Suprapubic skin (tissue), 4 donors: Measurements from ENCODE around the gene DOK6. TPM values are rescaled to one million over a fixed set of nuclear protein-coding genes. Genes with fewer than 3 reads are reported as not detected.

Source experiments
- DNase-seq, 2 donors: peaks; one replicate each; pipeline ENCODE4 v3.0.0-alpha.2; 2019; ENCODE audit warnings: low spot score in 2 of 2
- H3K27ac ChIP-seq: fragments of 200-600 bp; sonication (generic); one replicate; pipeline ENCODE4 v1.5.1; 2019
- H3K27me3 ChIP-seq: fragments of 200-600 bp; sonication (generic); one replicate; pipeline ENCODE4 v1.5.1; 2019
- H3K36me3 ChIP-seq: fragments of 200-600 bp; sonication (generic); one replicate; pipeline ENCODE4 v1.5.1; 2019
- H3K4me1 ChIP-seq: fragments of 200-600 bp; sonication (generic); one replicate; pipeline ENCODE4 v1.5.1; 2019
- H3K4me3 ChIP-seq: fragments of 200-600 bp; sonication (generic); one replicate; pipeline ENCODE4 v1.5.1; 2019; ENCODE audit warnings: mild to moderate bottlenecking
- H3K9me3 ChIP-seq: fragments of 200-600 bp; sonication (generic); one replicate; pipeline ENCODE4 v1.5.1; 2019
- CTCF ChIP-seq, 2 donors: fragments of 200-600 bp in 1 of 2; fragments of 450-650 bp in 1 of 2; sonication (generic) in 1 of 2; IDR thresholded peaks; one replicate each; pipeline ENCODE4 v1.5.1; 2016 to 2019; ENCODE audit warnings: antibody characterized with exemption in 2 of 2, mild to moderate bottlenecking in 1 of 2, moderate library complexity in 1 of 2
- EP300 ChIP-seq: sonication (generic); formaldehyde crosslinking; IDR thresholded peaks from one replicate; pipeline ENCODE4 v1.6.1; 2017; ENCODE audit warnings: antibody characterized with exemption
- POLR2A ChIP-seq, 2 donors: fragments of 450-650 bp; IDR thresholded peaks; one replicate each; pipeline ENCODE4 v1.6.1; 2017; ENCODE audit warnings: antibody characterized with exemption in 2 of 2, mild to moderate bottlenecking in 2 of 2, moderate library complexity in 2 of 2
- POLR2AphosphoS5 ChIP-seq, 3 donors: sonication (generic); formaldehyde crosslinking; IDR thresholded peaks; one replicate each; pipeline ENCODE4 v1.6.1; 2017; ENCODE audit warnings: antibody characterized with exemption in 3 of 3
- WGBS: methylation state at CpG from one replicate; pipeline ENCODE4 v1.1.5; 2018; 5-methylcytosine and 5-hydroxymethylcytosine counted together
- total RNA-seq, 4 donors: library from RNA; depleted of rRNA; stranded (reverse); fragments of >200 nt; gene quantifications; one replicate each; pipeline ENCODE4 v1.1.0, GENCODE V29; 2016

Gene DOK6
- total RNA-seq, 4 donors from 2014 or later: 0.21 to 0.80 (median 0.42) TPM; not detected in 1

- H3K36me3 ChIP-seq: no peaks in the 10 kb centered on the region
- no peak for DNase-seq
- no peak overlapping the region for H3K27ac ChIP-seq
- H3K27me3 ChIP-seq: no peaks in the 10 kb centered on the region
- H3K9me3 ChIP-seq: no peaks in the 10 kb centered on the region
- TF ChIP-seq CTCF (IDR thresholded peaks at IDR 0.05) (no peak), POLR2AphosphoS5 (IDR thresholded peaks at IDR 0.05) (no peak)
- no peak overlapping the region for H3K4me3 ChIP-seq
- no peaks in the 10 kb centered on the region for H3K4me1 ChIP-seq
- 89% methylated on average over 3 of the region's 3 CpGs for WGBS
Observed at GRCh38 chr18:69647702-69648101, 247.0 kb downstream of the DOK6 start.

DNA sequence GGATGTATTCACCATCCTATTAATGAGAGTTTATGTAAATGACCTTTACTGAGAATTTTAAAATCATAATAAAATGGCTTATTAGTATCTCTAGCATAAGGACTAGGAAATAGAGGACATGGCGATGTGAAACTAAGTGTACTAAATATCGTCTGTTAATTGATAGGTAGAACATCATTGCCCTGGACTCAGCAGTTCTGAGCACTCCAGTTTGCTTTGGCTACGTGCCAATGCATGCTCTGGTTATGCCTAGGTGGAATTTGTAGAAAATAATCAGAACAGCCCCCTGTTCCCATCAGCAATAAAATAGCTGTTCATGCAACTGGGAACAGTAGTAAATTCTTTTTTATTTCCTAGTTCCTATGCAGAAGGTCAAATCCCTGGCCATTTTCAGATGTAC lies 247.8 kb downstream of the DOK6 start:
- no peaks in the 10 kb centered on the region for H3K36me3 ChIP-seq
- TF ChIP-seq POLR2AphosphoS5 (IDR thresholded peaks at IDR 0.05) (no peak), EP300 (no peak), CTCF (IDR thresholded peaks at IDR 0.05) (no peak), POLR2A (IDR thresholded peaks at IDR 0.05) (no peak)
- no peaks in the 10 kb centered on the region for H3K9me3 ChIP-seq
- no peak overlapping the region for H3K4me3 ChIP-seq
- WGBS: 63% methylated on average over 3 of the region's 3 CpGs
- H3K4me1 ChIP-seq: no peaks in the 10 kb centered on the region
- H3K27ac ChIP-seq: no peak overlapping the region
- H3K27me3 ChIP-seq: no peaks in the 10 kb centered on the region
- DNase-seq: no peak

DNA sequence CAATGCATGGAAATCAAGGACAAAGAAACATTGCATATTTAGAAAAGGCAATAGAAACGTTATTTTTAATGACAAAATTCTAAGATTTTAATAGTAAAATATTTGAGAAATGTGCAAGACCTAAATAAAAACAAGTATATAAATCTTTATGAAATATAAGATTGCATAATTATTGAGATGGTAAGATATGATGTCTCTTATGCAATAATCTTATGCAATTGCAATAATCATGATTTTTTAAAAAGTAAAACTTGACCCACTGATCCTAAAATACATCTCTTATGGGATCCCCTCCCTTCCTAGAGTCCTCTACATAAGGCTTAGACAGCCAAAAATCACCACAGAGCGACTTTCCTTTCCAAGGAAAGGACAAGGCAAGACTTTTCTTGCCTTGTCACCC lies 249.0 kb downstream of the DOK6 start:
- Histone ChIP-seq H3K27ac (no peak overlapping the region), H3K4me1 (no peaks in the 10 kb centered on the region), H3K36me3 (no peaks in the 10 kb centered on the region), H3K27me3 (no peaks in the 10 kb centered on the region), H3K4me3 (no peak overlapping the region), H3K9me3 (no peaks in the 10 kb centered on the region)
- no peak for TF ChIP-seq EP300
- no peak for TF ChIP-seq POLR2AphosphoS5 (IDR thresholded peaks at IDR 0.05)
- no peak for TF ChIP-seq POLR2A (IDR thresholded peaks at IDR 0.05)
- no peak for TF ChIP-seq CTCF (IDR thresholded peaks at IDR 0.05)
- 71% methylated on average over 2 of the region's 2 CpGs for WGBS
- no peak for DNase-seq

GRCh38 chr18:69651243-69651642 lies 250.6 kb downstream of the DOK6 start:
- H3K4me3 ChIP-seq: no peak overlapping the region
- 93% methylated on average over 5 of the region's 5 CpGs for WGBS
- H3K9me3 ChIP-seq: no peaks in the 10 kb centered on the region
- H3K27me3 ChIP-seq: no peaks in the 10 kb centered on the region
- H3K27ac ChIP-seq: no peak overlapping the region
- DNase-seq: no peak
- no peaks in the 10 kb centered on the region for H3K36me3 ChIP-seq
- H3K4me1 ChIP-seq: no peaks in the 10 kb centered on the region
- TF ChIP-seq POLR2A (IDR thresholded peaks at IDR 0.05) (no peak), POLR2AphosphoS5 (IDR thresholded peaks at IDR 0.05) (no peak), EP300 (no peak), CTCF (IDR thresholded peaks at IDR 0.05) (no peak)

GRCh38 chr18:69655816-69656215 lies 255.1 kb downstream of the DOK6 start:
- no peaks in the 10 kb centered on the region for H3K27me3 ChIP-seq
- no peaks in the 10 kb centered on the region for H3K9me3 ChIP-seq
- H3K36me3 ChIP-seq: no peaks in the 10 kb centered on the region
- H3K4me3 ChIP-seq: no peak overlapping the region
- TF ChIP-seq POLR2A (IDR thresholded peaks at IDR 0.05): no peak
- TF ChIP-seq EP300: no peak
- TF ChIP-seq CTCF (IDR thresholded peaks at IDR 0.05): no peak
- TF ChIP-seq POLR2AphosphoS5 (IDR thresholded peaks at IDR 0.05): no peak
- H3K27ac ChIP-seq: no peak overlapping the region
- no peaks in the 10 kb centered on the region for H3K4me1 ChIP-seq
- DNase-seq: no peak
